Cerebellar cortex (tissue), 1 donor: Measurements from ENCODE around the gene LARGE1.

Experiments used
- DNase-seq: peaks from one replicate; pipeline ENCODE4 v3.0.0-alpha.2; 2015; ENCODE audit warnings: low spot score

LARGE1 gene

DNA sequence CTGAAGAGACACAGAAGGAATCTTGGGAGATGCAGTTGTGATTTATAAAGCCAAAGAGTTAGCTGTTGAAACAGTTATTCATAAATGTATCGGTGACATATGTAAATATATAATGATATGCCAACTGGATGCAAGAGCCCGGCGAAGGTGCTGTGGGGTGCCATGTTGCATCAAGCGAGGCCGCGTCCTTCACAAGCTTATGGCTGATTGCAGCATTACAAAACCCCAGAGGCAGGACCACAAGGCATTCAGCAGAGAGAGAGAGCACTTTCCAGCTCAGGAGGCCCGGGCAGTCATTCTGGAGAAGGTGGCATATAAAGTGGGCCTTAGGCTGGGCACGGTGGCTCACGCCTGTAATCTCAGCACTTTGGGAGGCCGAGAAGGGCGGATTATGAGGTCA, 65.6 kb downstream of the LARGE1 start:
- no peak for DNase-seq

- peak; percentile 8 for DNase-seq
These were observed 66.8 kb downstream of the LARGE1 start for GRCh38 chr22:33853200-33854097.

GRCh38 chr22:33851821-33852384, 68.4 kb downstream of the LARGE1 start:
- no peak for DNase-seq

DNA sequence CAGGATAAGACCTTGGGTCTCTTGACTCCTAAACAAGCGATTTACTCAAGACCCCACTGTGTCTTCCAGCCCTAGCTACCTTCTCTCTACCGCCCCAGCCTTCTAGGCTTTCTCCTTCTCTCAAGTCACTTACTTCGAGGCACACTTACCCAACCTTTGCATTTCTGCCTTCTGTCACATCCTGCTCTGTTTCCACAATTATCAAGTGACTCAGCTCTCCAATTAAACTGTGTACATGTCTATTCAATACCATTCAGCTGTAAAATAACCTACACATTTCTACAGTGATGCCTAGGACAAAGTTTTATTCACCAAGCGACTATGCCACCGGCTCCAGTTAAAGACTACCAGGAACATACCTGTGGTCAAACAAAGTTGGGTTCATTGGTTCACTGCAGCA, 69.0 kb downstream of the LARGE1 start:
- no peak for DNase-seq

GRCh38 chr22:33850724-33851123, 69.6 kb downstream of the LARGE1 start:
- DNase-seq, result no peak

DNA sequence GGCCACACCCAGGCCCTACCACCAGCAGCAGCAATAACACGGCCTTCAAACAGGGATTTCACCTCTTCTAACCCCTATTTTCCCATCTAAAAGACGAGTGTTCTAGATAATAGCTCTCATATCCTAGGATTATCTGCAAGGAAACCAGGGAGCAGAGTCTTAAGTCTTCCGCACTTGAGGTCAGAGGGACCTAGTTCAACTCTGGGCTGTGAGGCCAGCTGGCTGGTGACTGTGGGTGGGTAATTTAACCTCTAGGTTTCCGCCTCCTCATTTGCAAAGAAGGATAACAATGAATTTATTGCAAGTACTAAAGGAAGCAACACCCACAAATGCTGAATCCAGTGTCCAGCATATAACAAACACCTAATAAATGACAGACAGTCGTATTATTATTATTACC, 70.1 kb downstream of the LARGE1 start:
- no peak for DNase-seq

DNA sequence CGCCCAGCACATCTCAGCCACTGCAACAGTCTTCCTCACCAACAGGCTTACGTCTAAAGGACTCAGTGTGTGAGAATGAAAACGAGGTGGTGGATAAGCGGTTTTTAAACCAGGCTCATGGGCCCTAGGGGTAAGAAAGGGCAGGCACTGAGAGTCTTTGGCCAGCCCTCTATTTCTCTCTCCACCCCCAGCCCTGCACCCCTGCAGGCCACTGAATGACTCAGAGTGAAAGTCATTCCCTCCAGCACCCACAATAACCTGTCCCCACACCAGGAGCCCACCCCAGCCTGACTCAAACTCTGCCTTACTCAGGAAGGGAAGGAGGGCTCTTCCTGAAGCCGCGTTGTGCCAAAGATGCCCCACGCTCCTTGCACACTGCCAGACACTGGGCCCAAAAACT, 72.0 kb downstream of the LARGE1 start:
- no peak for DNase-seq

GRCh38 chr22:33844273-33844672, 76.0 kb downstream of the LARGE1 start:
- DNase-seq, result no peak

DNA sequence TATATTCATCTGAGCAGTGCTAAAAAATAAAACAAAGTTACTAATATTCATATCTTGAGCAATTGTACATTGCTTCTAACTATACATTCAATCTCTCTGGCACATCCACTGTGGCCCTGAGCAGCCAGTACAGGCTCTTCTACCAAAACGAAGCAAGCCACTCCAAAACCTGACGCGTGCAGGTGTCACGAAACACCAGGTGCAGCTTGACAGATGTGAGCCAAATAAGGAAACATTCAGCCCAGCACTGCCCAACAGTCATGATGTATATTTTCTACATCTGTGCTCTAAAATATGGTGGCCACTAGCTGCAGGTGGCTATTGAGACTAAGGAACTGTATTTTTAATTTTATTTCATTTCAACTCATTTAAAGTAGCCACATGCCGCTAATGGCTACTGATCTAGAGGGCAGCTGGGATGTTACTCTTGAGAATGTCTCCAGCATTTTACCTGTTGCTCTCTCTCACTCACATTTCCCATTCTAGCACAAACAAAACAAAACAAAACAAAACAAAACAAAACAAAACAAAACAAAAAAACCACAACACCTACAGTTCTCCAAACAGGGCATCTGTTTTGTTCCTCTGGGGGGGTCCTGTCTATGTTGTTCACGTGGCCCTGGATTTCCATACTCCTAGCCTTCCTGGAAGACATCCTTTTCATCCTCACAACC, 77.7 kb downstream of the LARGE1 start:
- DNase-seq, result no peak

DNA sequence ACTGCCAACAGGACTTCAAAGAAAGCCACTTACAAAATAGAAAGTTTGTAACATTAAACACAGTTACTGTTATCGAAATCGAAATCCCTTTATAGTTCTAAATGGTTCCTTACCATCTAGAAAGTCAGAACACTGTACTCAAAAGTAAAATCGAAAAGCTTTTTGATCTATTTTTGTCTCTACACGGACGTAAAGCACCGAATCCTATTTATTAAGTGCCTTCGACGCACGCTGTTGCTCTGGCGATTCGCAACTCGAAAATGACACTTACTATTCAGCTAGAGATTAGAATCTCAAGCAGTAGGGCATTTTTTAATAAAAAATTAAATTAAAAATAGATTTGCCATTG, 78.3 kb downstream of the LARGE1 start:
- no peak for DNase-seq

DNA sequence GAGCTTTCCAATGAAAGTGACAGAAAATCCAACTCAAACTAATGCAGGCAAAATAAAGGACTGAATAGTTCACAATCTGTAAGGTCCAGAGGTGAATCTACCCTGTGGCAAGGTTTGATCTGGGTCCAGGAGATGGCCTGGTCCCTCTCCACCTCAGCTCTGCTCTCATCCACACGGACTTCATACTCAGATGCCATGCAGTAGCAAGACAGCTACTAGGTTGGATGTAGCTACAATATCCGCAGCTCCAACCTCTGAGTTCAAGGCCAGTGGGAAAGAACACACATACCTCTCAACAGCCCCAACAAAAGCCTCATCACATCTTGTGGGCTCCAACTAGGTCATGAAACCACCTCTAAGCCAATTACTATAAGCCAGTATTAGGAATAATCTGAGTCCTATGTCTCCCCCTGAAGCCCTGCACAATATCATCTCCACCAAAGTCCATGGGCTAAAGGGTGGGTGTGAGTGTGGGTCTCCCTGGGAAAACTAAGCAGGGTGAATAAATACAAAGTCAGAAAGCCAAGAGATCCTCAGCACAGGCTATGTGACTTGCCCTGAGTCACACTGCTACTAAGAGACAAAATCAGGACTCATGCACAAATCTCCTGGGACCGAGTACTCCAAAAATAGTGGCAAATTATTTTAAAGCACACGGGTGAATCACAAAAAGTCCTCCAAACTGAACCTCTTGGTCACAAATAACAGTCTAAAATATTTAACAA, 78.8 kb downstream of the LARGE1 start:
- no peak for DNase-seq

DNA sequence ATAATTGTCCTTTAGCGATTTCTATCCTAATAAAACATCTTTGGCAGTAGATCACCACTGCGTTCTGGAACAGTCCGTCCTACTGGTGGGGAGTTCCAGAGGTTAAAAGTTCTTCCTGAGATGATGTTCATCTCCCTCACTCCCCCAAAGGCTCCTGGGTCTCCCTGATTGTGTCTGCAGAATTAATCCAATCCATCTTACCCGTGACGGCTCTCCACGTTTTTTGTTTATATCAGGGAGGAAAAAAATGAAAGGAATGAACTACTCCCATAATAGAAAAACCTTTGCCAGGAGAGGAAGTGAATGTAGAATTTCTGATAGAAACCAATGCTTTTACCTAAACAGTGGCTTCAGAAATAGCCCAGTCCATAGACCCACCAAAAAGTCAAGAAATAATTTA, 81.6 kb downstream of the LARGE1 start:
- no peak for DNase-seq

- DNase-seq, result no peak
These were observed 82.5 kb downstream of the LARGE1 start for GRCh38 chr22:33837826-33838225.

GRCh38 chr22:33835265-33835664, 85.0 kb downstream of the LARGE1 start:
- DNase-seq, result no peak

- peak; percentile 41 for DNase-seq
These were observed 87.6 kb downstream of the LARGE1 start for GRCh38 chr22:33832558-33833151.

- DNase-seq, result no peak
These were observed 88.6 kb downstream of the LARGE1 start for GRCh38 chr22:33831651-33832050.

GRCh38 chr22:33831207-33831606, 89.1 kb downstream of the LARGE1 start:
- no peak for DNase-seq

- no peak for DNase-seq
These were observed 90.6 kb downstream of the LARGE1 start for GRCh38 chr22:33829546-33830280.

- DNase-seq, result no peak
These were observed 92.0 kb downstream of the LARGE1 start for GRCh38 chr22:33828302-33828701.

- no peak for DNase-seq
These were observed 94.5 kb downstream of the LARGE1 start for GRCh38 chr22:33825761-33826160.

- no peak for DNase-seq
These were observed 96.7 kb downstream of the LARGE1 start for GRCh38 chr22:33823552-33823951.
